ENCODE data around the gene UBE4B.
"Not testable (repeated sequence)": the region's sequence is repeated elsewhere in the genome, so short reads cannot be mapped to it uniquely, and the experiment has no call there.

UBE4B gene

DNA sequence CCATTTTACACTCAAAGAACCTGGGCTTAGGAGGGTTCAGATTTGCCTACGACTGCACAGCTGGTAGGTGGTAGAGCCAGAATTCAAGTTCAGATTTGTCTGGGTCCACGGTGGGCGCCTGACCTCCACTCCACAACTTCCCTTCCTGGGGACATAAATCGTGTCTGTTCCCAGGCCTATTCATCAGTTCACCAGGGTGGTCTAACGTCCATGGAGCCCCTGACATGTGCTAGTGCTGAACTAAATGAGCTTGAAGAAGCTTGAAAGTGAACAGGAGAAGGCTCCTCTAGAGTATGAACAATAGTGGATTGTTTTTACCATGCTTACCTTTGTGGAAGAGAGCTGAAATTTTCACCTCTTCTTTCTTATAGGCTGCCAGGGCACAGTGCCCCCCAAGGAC lies 145.1 kb downstream of the UBE4B start:
- no peak for DNase-seq (ENCODE audit: low spot score)

DNA sequence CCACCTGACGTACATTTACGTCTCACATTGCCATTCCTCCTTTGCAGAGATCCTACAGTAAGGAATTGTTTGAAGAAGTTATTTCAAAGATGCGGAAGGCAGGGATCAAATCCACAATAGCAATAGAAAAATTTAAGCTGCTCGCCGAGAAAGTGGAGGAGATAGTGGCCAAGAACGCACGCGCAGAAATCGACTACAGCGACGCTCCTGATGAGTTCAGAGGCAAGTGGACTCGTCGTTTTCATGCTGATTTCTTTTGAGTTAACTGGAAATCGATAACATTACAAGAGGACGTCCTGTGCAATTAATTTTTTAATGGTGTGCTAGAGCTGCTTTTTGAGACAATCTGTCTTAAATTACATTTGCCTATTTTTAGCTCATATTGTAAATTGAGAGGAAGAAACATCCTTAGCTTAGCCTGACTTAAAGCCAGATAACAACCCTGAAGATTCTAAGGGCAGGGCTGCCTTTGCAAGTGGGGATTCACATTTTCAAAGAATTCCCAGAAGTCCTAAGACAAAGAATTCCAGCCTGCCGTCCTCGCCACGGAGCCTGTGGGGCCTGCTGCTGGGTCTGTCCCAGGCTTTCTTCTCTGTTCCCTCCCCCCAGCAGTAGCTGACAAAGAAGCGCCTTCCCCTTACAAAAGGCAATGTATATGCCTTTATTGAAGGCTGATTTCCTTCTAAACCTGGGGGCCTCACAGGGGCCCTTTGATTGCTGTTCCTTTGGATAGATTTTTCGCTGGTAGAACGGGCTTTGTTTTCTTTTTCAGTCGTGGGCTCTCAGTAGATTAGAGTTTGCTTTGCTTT lies 146.0 kb downstream of the UBE4B start:
- no peak for DNase-seq (ENCODE audit: low spot score)

DNA sequence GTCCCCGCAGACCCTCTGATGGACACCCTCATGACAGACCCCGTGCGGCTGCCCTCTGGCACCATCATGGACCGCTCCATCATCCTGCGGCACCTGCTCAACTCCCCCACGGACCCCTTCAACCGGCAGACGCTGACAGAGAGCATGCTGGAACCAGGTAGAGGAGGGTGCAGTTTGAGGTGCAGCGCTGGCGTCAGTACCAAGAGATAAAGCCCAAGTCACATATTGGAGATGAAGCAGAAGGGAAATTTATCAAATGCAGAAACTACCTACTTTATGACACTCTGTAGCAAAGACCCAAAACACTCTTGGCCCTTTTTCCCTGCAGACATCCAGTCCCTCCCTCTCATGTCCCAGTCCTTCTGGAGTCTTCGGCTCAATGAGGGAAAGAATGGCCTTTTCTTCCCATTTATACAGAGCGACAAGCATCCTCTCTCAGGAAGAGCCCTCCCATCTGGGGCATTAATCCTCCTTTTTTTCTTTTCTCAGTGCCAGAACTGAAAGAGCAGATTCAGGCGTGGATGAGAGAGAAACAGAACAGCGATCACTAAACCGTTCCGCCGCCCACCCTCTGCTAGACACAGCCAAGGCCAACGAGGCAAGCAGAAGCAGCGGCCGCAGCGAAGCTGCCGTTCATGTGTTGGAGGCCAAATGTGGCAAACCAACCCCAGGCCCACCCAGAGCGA lies 146.8 kb downstream of the UBE4B start:
- DNase-seq (ENCODE audit: low spot score), result no peak

DNA sequence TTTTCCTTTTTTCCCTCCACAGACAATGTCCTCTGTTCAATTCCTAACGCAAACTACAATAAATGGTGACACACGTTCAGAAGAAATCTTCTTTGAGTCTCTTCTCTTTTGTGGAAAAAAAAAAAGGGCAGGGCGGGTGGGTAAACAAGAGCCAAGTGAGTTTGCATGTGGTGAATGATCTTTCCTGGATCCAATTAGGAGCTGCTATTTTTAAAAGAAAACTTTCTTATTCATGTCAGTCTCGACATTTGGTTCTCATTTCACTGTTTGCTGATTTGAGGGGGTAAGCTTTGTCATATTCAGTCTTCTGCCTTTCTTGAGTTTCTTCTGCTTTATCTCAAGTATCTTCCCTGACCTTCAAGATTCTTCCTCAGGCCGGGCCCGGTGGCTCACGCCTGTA lies 148.4 kb downstream of the UBE4B start:
- DNase-seq (ENCODE audit: low spot score), result peak; percentile 54

DNA sequence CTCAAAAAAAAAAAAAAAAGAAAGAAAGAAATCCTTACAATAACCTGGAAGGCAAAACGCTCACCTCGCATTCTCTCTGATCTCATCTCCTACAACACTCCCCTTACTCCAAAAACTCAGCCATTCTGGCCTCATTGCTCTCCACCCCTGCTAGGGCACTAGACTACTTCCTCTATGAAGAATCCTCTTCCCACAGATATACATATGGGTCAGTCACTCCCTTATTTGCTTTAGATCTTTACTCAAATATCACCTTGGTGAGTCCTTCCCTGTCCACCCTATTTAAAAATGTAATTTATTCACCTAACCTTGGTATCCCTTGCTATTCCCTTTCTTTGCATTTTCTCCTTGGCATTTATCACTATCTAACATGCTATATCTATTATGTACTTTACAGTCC lies 153.0 kb downstream of the UBE4B start:
- no peak for DNase-seq (ENCODE audit: low spot score)

DNA sequence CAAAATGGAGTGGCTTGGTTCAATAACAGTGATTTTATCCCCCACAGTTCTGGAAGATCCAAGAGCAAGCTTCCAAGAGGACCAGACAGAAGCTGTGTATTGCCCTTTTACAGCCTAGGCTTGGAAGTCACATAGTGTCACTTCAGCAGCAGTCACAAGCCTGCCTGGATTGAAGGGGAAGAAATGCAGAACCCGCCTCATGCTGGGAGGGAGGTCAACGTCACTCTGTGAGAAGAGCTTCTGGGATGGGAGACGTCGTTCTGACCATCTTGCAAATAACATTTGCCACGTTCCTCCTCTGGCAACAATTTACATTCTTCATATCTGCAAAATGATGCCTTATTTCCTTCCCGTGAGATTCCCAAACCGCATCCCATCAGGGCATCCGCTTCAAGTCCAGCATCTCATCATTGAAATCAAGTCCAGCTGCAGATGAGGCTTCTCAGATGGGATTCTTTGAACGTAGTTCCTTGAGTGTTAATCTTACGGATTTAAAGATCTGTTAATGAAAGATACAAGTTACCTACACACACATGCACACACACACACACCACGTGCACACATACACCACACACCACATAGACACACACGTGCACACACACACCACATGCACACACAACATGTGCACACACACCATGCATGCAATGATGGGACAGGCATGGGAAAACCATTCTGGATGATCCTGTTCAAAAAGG lies 153.7 kb downstream of the UBE4B start:
- DNase-seq (ENCODE audit: low spot score), result peak; percentile 23

DNA sequence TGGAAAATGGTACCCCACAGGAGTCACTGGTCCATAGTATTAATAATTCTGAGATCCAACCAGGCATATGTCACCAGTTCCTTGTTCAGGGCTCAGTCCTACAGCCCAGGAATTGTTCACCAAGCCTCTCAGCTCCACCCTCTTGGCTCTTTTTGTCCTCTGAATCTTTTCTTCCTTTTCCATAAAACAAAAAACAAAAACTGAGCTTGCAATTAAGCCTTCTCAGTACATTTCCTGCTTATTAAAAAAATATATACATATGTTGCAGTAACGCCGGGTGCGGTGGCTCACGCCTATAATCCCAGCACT lies 154.2 kb downstream of the UBE4B start:
- DNase-seq (ENCODE audit: low spot score), result no peak

DNA sequence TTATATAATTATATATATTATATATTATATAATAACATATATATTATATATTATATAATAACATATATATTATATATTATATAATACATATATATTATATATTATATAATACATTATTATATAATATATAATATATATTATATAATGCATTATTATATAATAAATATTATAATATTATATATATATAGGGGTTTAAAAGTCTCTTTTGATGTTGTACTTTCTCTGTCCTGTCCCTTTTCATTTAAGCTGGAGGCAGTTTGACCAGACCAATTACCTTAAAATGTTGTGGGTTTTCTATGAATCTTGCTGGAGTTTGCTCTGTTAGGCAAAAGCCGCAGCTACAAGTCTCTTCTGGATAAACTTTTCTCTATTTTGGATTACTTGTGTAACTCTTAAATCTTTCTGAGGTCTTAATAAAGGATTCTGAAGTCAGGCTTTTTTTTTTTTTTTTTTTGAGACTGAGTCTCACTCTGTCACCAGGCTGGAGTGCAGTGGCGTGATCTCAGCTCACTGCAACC lies 155.4 kb downstream of the UBE4B start:
- no peak for DNase-seq (ENCODE audit: low spot score)

DNA sequence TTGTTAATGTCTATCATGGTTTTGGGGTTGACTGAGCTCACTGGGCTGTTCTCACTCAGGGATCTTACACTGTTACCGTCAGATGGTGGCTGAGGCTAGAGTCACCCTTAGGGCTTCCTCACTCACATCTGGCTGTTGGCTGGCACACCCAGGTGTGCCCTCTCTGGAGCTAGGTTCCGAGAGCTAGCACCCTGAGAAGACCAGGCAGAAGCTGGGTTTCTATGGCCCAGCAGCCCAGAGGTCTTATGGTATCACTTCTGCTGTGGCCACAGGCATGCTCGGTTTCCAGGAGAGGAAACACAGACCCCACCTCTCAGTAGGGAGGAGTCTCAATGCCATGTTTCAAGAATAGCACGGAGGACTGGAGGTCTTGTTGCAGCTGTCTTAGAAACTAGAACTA lies 156.9 kb downstream of the UBE4B start:
- DNase-seq (ENCODE audit: low spot score), result no peak

DNA sequence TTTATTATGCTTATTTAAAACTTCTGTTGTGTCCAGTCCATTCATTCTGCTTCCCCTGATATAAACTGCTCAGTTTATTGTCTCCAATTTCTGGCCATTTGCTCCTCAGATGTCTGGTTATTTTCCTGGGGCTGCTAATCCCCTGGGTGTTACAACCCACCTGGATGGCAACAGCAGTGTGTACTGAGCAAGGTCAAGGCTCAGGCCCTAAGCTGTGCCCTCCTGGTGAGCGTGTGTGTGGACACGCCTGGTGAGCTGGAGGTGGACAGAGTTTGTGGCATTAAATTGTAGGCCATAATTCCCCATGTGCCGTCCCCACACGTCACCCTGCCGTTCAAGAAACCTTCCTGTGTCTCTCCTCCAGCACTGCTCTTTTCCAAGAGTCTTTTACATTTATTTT lies 159.5 kb downstream of the UBE4B start:
- no peak for DNase-seq (ENCODE audit: low spot score)

DNA sequence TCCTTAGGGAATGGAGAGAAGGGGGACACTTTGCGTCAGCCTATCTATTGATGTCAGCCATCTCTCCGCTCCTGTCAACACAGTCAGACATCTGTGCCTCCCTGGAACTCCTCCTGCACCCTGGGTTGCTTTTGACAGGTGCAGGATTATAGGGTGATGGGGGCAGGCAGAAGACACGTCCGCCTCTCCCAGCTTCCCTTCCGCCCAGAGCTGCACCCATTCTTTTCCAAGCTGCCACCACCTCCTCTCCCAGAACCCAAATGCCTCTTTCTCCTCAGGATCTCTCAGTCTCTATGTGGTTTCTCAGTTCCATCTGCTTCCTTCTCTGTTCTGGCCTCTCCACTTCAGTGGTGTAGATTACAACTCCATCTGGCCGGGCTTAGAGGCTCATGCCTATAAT lies 160.5 kb downstream of the UBE4B start:
- no peak for DNase-seq (ENCODE audit: low spot score)

DNA sequence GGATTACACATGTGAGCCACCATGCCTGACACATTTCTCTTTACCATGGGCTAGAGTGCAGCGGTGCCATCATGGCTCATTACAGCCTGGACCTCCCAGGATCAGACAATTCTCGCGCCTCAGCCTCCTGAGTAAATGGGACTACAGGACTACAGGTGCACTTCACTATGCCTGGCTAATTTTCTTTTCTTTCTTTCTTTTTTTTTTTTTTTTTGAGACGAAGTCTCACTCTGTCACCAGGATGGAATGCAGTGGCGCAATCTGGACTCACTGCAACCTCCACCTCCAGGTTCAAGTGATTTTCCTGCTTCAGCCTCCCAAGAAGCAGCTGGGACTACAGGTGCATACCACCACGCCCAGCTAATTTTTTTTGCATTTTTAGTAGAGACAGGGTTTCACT lies 162.8 kb downstream of the UBE4B start:
- DNase-seq (ENCODE audit: low spot score), result no peak

DNA sequence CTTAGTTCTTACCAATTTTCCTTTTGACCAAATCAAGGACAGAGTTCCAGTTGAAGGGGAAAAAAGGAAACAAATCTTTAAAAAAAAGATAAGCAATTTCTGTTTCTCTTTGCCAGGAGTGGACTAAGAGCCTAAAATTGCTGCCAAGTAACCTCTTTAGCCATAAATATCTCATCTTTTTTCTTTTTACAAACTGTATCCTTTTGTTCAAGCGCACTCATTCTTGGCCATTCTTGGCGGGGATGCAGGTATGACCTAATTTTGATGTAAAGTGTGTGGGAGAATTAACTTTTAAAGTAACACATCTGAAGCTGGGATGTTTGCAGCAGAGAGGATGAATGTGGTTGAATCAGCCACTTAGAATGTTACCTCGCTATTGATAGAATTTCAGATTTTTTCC lies 164.2 kb downstream of the UBE4B start:
- DNase-seq (ENCODE audit: low spot score), result peak; percentile 20

DNA sequence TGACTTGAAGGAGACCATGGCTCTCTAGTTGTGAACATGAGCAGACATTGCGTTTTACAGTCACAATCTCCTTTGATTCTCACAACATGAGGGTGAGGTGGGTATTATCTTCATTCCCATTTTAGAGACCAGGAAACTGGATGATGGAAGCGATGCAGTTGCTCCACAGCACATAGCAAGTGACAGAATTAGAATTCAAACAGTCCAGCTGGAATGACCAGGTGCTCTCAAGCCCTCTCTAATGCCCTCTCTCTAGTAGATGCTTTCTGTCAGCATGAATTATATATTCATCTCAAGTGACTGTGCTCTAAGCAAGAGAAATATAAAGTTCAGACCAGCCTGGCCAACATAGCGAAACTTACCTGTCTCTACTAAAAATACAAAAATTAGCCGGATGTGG lies 167.9 kb downstream of the UBE4B start:
- DNase-seq (ENCODE audit: low spot score), result no peak

DNA sequence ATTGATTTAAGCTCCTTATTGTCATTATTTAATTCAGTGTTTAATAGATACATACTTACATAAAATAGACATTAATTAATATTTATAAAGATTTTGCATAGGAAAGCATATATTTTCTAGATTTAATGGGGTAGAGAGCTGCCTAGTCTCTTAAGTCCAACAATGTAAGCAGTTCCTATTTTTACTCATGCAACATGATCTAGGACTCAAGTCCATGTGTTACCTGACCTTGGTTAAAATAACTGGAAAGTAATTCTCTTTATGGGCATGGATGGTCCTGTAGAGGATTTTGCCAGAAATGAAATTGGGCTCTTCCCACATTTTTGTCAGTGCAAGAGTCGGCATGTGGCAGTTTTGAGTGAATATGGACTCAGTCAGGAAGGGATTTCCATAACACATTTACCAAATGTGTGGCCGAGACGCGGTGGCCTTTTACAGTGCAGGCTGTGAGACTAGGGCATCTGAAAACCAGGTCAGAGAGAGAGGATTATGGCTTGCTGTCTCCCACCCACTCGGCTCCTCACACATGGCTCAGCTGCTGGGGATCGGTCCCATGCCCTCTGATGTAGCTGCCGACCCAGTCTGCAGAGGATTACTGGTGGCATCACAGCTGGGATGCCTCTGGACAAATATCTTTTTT lies 171.4 kb downstream of the UBE4B start:
- DNase-seq (ENCODE audit: low spot score), result no peak

DNA sequence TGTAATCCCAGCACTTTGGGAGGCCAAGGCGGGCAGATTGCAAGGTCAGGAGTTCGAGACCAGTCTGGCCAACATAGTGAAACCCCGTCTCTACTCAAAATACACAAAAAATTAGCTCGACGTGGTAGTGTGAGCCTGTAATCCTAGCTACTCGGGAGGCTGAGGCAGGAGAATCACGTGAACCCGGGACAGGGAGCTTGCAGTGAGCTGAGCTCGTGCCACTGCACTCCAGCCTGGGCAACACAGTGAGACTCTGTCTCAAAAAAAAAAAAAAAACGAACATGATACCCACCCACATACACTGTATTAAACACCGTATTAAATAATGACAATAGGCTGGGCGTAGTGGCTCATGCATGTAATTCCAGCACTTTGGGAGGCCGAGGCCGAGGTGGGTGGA lies 172.4 kb downstream of the UBE4B start:
- not testable (repeated sequence) for DNase-seq (ENCODE audit: low spot score)

DNA sequence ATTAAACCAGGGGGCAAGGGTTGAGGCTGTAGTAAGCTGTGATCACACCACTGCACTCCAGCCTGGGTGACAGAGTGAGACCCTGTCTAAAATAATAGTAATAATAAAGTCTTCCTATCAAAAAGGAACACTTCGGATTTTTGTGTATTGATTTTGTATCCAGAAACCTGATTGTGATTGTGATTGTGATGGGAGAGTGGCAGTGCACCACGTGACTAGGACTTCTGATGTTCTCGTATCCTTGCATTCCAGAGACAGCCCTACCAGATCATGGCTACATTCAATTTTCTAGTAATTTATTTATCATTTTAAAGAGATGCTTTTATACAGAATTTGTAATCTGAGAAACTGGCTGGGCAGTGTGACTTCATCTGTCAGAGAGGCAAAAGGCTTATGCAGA lies 175.1 kb downstream of the UBE4B start:
- DNase-seq (ENCODE audit: low spot score), result no peak

DNA sequence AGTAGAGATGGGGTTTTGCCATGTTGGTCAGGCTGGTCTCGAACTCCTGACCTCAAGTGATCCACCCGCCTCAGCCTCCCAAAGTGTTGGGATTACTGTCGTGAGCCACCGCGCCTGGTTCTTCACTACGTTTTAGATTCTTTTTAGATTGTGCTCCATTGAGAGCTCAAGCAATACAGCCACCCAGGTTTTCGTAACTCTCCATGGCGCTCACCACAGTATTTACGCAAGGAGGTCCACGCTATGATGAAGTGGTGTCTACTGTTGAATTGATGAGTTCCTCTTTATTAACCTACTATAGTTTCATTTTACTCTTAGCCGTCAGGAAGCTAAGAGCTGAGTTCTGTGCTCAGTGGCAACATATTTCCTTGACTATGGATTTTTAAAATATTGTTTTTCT lies 175.8 kb downstream of the UBE4B start:
- DNase-seq (ENCODE audit: low spot score), result no peak

DNA sequence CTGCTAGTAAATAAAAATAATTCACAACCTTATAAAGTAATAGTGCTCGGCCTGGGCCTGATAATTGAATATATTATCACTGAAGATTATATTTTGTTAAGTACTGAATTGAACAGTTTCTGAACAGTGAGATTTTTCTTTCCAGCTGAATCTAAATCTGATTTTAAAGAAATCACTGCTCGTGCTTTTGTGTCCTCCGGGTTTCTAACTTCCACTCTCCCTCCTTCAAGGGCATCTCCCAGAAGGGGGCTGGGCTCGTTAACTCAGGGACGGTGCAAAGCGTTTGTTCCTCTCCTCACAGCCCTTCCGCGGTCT lies 176.8 kb downstream of the UBE4B start:
- no peak for DNase-seq (ENCODE audit: low spot score)

DNA sequence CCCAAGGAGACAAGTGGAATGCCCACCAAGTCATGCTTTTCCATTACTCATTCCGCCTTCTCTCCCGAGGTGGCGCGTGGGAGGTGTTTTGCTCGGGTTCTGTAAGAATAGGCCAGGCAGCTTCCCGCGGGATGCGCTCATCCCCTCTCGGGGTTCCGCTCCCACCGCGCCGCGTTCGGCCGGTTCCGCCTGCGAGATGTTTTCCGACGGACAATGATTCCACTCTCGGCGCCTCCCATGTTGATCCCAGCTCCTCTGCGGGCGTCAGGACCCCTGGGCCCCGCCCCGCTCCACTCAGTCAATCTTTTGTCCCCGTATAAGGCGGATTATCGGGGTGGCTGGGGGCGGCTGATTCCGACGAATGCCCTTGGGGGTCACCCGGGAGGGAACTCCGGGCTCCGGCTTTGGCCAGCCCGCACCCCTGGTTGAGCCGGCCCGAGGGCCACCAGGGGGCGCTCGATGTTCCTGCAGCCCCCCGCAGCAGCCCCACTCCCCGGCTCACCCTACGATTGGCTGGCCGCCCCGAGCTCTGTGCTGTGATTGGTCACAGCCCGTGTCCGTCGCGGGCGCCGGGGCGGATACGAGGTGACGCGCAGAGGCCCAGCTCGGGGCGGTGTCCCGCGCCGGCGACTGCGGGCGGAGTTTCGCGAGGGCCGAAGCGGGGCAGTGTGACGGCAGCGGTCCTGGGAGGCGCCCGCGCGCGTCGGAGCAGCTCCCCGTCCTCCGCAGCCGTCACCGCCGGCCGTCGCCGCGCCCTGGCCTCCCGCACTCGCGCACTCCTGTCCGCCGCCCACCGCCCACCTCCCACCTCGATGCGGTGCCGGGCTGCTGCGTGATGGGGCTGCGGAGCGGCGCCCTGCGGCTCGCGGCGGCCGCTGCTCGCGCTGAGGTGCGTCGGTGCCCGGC lies 177.4 kb downstream of the UBE4B start, which contains the start of gene KIF1B:
Gene KIF1B, plus strand, starts transcription at position 666 of the 906 bp plus-strand sequence. CDS start 21,759 bp downstream, outside the sequence.
- DNase-seq (ENCODE audit: low spot score), result peak; percentile 100
